Left hindlimb (tissue), 1 donor: Measurements from ENCODE around the gene PYGM.

Experiments
- DNase-seq: peaks from one replicate; pipeline ENCODE4 v3.0.0-alpha.2; 2018

Gene PYGM

DNA sequence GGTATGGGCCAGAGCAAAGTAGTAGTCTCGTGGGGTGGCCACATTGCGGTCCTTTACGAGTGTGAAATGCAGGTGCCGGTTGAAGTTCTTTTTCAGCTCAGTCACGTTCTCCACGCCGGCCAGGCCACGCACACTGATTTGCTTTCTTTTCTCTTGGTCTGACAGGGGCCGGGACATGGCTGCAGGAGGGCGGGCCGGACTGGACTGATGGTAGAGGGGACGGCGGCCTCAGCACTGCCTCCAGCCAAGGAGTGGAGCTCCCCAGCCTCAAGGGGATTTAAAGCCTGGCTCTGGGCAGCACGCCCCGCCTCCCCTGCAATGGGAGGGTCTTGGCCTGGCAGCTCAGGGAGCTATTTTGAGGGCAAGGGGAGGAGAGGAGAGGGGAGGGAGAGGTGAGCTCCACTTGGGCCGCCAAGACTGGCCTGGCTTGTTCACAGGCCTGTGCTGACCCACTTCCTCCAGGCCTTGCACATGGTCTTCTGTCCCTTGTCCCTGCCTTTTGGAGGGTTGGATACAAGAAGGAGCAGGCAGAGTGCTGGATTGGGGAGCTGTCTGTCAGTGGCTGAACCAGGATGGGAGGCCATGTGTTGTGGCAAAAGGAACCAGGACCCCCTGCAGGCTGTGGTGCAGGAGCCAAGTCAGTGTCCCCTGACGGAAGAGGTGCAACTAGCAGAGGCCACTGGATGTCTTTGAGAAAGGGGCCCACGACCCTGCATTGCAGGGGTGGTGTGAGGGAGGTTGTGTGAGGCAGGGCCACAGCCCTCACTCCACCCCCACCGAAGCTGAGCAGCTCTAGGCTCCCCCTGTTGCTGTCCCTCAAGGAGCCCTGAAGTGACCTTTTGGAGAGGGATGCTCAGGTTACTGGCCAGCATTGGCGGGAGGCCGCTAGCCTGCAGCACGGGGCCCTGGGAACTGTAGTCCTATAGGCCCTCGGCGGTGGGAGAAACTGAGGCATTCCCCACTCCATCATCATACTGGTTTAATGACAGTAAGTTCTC, at the start of gene PYGM:
Gene PYGM (minus strand): TSS at position 253 of the 998 bp plus-strand sequence. CDS start 76 bp downstream, at position 177.
- peak; percentile 90 for DNase-seq

DNA sequence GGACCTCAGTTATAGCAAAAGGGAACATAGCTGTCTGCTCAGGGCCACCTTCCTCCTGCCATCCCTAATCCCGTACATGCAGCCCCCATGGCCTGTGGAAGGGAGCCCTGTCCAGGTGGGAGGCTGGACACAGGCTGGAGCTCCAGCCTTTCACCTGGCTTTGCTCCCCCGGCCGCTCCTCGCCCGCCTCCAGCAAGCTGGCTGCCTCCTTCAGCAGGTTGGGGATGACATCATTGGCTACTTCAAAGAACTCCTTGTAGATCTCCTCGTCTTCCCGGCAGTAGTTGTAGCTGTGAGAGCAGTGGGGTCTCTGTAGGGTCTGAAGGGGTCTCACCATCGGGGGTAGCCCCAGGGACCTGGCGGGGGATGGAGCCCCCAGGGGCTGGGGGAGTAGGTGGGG, 45.7 kb upstream of the PYGM start:
- no peak for DNase-seq

DNA sequence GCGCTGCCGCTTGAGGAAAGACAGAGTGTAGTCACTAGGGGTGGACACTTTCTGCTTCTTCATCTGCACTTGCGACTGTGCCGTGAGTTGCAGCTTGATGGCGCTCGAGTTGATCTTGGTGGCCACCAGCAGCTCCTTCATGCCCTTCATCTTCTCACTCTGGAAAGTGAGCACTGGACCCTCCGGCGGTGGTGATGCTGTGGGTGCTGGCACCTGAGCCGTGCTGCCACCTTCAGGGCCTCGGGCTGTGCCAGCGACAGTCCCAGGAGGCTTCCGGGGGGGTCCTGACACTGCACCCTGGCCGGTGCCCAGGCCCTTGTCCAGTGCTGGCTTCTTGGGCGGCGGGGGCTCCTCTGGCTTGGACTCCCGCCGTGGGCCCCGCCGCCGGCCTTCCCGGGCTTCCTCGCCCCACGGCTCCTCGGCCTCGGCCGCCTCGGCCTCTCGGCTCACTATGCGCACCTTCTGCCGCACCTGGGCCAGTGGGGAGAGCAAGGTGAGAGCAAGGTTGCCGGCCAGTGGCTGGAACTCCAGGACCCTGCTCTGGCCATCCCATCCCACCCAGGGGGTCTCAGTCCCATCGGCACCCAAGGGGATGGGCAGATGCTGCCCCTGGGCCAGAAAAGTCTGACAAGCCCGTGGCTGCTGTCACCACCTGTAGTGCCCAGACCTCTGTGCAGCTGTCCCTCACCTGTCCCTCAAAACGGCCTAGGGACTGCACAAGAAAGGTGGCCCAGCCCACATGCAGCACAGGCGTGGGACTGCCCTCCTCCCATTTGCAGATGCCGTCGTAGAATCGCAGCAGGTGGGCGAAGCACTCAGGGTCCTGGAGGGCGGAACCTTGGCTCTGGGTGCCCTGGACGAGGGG, 44.8 kb upstream of the PYGM start:
- no peak for DNase-seq

DNA sequence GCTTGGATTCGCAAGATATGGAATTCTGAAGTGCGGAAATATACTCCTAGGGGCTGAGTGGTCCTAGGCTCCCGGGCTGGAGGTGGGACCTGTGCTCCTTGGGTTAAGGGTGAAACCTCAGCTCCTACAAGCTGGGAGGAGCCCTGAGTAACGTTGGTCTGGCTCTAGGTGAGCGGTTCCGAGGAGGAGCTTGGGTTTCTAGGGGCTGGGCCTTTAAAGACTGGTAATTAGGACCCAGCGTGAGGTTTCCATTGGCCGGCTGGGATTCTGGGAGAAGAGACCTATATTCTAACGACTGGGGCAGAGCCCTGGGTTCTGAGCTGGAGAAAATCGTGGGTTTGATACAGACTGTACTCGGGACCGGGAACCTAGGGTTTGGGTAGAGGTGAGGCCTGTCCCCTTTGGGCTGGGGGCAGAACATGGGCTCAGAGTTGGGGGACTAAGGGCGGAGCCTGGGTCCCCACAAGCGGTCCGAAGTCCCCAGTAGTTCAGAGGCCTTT, 44.1 kb upstream of the PYGM start:
- DNase-seq = no peak

DNA sequence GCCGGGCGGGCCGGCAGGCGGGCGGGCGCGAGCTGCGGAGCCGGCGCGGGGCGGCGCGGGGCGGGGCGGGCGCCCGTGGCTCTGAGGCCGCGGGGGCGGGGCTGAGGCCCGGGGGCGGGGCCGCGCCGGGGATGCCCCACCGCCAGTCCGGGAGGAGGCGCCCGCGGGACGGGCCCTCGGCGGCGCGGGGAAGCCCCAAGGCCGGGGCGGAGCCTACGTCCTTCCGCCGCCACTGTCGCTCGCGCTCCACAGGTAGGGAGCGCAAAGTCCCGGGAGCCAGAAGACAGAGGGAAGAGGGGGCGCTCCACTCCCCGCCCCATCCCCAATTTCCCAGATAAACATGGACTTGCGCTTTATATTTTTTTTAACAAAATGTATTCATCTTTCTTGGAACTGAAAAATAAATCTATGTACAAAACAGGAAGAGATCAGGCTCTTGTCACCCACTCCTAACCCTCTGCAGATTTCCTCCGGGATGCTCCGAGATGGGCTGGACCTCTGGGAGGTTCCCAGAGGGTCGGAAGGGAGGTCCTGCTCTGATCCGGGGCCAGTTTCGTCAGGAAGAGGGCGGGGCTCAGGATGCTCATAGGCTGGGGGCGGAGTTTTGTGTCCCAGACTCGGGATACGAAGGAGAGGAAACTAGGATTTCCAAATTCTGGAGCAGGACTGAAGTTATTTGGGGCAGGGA, 43.5 kb upstream of the PYGM start, which contains the start of gene MAP4K2:
Gene MAP4K2 (minus strand): TSS at position 57 of the 688 bp plus-strand sequence. CDS start 65 bp downstream, outside the sequence.
- DNase-seq = peak; percentile 86

DNA sequence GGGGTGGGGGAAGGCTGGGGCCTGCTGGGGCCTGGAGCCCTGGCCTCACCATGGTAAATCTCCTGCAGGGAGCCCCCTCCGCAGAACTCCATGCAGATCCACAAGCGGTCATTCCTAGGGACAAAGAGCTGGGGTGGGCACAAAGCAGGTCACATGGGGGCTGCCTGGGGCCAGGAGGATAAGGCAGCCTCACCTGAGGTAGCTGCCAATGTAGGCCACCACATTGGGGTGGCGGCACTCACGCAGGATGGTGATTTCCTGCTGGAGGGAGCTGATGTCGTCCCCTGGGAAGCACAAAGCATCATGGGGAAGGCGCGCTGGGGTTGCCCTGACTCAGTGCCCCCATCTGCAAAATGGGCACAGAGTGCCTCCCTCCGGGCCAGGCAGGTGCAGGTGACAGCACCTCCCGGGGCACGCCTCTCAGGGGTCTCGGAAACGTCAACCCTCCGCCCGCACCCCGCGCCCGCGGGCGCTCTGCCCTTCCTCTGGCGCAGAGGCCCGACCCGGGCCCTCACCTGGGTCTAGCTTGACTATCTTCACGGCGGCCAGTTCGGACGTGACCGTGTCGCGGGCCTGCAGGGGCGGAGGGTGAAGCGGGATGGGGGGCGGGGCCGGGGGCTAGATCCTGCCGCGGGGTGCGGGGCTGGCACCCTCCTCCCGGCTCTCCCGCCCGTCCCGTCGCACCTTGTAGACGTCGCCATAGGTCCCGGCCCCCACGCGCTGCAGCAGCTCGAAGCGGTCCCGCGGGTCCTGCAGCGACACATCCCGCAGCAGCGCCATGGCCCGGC, 42.8 kb upstream of the PYGM start:
- no peak for DNase-seq

DNA sequence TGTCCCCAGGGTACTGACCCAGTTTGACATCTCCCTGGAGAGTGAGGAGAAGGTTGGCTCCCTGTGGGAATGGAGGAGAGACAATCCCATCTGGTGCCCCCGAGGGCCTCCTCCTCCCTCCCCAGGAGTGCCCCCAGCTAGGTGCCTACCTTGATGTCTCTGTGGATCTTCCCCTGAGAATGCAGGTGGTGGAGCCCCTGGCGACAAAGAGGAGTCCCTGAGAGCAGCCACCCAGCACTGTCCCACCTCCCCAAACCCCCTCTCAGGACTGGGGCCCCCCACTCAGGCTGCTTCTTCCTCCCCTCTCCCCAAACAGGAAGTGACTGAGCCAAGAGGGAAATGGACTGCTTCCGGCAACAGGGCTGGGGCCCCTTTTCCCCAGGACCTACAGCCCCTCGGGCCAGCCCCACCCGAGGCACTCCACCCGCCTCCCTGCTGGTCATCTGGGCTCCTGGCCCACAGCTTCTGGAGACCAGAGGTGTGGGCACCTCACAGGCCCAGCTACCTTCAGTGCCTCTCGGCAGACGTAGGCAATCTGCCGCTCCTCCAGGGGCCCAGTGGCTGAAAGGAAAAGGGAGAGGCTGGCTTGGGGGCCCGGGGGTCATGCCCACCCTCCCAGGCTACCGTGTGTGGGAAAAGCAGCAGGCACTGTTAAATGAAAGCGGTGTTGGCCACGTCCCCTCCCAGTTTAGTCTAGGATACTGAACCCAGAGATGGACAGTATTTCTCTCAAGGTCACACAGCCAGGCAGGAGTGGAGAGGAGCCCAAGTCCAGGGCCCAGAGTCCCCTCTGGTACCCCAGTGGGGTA, 42.0 kb upstream of the PYGM start:
- DNase-seq = no peak

DNA sequence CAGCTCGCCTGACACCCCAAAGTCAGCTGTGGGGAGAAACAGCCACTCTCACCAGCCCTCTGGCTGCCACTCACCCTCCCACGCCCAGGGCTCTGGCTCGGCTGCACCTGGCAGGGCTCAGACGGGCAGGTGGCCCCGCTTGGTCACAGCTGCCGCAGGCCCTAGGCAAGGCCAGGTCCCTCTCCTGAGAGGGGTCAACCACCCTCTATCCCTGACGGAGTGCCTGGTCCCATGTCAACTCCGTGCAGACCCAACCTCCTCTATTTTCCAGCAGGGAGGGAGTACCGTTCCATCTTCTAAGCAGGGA, 41.3 kb upstream of the PYGM start:
- DNase-seq = no peak

DNA sequence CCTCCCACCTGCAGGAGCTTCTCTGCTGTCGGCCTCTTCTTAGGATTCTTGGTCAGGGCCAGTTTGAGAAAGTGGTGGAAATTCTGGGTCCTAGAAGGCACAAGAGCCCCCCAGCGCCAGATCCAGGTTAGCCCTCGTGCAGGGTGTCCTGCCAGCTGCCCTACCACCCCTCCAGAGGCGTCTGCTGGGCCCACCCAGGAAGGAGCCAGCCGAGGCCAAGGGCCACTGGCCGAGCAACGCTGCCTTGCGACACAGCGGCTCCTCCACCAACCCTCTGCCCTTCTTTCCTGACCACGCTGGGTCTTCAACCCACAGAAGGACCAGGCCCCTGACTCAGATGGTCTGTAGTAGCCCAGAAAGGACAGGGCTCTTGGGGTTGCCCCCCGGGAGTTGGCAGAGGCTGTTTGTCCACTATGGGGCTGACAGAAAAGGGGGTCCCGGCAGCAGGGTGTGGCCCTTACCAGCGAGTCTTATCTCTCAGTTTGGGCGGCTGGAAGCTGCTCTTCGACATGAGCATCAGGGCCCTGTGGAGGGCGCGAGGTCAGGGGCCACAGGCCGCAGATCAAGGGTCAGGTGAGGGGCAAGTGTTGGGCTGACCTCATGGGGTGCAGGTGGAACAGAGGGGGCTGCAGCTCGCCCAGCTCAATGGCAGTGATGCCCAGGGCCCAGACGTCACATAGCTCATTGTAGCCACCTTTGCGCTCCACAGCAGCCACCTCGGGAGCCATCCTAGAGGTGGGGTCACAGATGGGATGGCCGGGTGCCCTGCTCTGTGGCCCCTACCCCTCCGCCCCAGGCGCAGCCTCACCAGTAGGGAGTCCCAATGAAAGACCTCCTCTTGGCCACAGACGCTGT, 40.8 kb upstream of the PYGM start:
- DNase-seq = no peak

DNA sequence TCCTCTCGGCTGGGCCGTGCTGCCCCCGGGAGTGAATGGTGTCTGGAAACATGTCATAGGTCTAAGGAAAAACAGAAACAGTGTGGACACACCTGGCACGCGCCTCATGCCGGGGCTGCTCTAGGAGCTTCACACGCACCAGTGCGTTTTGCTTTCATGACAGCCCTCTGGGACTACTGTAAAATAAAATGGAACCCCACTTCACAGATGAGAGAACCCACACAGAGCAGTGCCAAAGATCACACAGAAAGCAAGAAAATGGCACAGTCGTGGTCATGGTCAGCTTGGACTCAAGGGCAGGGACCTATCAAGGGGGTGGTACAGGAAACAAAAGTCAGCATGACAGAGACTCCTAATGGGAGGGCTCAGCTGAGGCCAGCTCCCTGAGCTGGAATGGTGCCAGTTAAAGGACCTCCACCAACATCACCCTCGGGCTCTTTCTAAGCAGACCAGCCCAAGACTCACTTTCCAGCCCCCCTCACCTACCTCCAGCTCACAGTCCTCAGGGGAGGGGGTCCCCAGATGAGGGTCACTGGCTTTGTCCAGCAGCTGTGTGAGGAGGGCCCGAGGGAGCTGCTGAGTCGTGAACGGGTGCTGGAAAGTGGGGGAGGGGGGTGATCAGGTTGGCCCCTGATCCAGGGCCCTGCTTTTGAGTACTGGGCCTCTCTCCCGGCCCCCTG, 40.0 kb upstream of the PYGM start:
- DNase-seq = no peak

DNA sequence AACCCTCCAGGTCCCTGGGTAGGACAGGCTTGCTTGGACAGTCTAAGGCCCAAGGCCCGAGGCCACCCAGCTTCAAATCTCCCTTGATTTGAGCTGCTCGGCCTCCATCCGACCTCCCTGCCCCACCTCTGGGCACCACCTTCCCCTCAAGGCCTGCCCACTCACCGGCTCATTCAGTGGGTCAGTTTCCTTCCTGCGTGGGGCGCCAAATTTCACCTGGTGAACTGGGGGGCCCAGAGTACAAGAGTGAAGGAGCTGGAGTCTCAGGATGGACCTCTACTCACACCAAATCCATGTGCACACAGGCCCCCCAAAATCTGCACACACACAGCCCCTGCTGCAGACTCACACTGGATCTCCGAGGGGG, 39.5 kb upstream of the PYGM start:
- no peak for DNase-seq

DNA sequence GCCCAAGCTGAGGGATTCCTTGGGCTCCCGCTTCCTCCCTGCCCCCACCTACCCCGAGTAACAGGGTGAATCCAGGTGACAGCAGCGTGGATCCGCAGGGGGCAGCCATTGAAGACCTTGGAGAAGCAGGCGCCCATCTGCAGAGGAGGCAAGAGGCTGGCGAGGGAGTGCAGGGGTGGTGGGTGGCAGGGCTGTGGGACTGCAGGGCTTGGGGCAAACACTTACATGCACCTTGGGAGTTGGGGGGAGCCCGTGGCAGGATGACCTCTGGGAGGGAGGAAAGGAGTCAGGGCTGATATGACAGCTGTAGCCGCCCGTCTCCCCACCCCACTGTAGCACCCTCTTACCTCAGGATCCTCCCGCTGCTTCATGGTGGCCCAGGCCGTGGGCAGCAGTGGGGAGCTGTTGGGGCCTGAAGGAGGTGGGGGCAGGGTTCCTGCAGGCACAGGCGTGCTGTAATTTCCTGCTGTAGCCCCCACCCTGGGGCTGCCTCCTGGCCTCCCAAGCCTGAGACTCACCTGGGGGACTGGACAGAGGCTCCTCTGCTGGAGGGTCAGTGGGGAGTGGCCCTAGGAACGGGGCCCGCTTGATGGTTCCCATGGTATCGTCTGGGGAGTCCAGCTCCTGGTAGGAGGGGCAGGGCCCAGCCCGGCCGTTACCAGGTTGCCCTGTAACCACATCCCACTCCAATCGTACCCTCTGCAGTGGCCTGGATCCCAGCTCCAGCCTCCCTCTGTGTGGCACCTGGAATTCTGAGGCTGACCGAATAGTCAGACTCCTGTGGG, 37.2 kb upstream of the PYGM start:
- DNase-seq = no peak

DNA sequence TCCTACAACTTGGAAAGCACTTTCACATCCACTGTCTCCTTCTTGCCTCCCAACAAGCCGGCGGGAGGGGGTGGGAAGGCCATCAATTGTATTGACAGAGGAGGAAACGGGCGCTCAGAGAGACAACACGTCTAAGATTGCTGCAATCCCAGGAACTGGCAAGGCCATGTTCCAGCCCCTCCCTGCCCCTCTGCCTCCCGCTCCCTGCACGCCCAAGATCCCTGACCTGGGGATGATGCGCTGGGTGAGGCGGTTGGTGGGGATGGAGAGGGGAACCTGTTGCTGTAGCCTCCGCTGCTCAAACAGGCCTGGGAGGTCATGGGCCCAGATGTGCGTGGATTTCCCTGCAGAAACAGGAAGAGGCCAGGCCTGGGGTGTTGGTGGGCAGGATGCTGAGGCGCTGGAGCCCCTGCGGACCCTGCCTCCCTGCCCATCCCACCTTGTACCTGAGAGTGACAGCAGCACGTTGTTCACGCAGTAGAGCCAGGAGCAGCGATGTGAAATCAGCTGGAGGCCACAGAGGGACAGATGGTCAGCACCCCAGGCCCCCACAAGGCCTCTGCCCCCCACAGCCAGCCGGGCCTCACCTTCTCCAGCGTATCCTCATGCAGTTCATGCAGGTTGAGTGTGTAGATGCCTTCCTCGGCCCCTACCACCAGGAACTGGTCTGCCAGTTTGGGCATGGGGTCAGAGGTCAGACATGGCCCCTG, 36.4 kb upstream of the PYGM start:
- no peak for DNase-seq

DNA sequence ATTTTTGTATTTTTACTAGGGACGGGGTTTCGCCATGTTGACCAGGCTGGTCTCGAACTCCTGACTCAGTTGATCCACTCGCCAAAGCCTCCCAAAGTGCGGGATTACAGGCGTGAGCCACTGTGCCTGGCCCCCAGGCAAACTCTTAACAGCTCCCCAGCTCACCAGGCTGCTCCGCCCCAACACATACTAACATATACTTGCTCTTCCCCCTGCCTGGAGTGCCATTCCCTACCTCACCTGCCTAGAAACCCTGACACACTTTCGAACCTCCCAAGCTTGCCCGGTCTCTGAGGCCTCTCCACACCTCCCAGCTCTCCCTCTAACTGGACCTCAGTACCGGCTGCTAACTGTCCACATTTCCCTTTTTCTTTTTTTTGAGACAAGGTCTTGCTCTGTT, 34.8 kb upstream of the PYGM start:
- DNase-seq = no peak

DNA sequence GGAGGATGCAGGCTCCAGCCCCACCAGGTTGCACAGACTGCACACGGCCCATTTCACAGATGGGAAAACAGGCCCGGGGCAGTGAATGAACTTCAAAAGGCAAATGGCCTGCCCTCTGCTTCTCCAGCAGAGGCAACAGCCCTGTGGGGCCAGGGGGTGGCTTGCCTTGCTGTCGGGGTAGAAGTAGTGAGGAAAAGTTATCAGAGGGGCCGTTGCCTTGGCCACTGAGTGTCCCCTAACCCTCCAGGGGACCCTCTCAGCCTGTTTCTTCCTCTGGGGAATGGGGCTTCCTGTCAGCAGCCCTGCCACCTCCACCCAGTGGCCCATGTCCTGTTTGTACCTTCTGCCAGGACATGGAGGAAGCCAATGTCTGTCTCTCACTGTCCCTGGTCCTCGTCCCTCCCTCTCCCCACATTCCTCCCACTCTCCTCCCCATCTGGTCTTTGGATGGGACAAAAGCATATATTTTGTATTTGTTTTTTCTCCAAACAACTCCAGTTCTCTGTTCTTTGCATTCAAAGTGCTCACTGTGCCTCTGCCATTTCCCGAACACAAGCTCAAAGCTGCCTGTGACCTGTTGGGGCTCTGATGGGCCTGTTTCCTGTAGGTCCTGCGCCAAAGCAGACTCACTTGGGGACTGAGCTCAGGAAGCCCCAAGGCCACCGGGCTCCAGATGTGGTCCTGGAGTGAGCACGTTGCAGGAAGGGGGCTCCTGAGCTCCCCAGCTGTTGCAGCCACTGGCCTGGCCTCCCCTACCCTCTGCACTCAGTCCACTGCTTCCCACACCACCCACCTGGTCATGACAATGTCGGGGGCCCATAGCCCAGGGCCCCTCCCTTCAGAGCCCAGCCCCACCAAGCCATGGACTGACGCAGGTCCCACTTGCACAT, 33.7 kb upstream of the PYGM start:
- DNase-seq = no peak

DNA sequence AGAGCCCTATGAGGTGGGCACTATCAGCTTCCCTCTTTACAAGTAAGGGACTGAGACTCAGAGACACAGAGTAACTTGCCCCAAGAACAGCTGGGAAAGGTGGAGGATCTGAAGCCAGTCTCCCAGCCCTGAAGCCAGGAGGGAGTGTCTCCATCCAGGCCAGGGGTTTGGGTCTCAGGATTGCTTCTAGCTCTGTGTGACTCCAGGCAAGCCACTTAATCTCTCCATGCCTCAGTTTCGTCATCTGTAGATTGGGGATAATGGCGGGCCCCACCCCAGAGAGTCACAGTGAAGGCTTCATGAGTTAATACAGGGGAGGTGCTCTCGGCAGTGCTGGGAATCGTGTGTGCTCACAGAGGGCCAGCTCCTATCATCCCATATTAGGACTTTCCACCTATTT, 32.7 kb upstream of the PYGM start:
- DNase-seq = no peak

DNA sequence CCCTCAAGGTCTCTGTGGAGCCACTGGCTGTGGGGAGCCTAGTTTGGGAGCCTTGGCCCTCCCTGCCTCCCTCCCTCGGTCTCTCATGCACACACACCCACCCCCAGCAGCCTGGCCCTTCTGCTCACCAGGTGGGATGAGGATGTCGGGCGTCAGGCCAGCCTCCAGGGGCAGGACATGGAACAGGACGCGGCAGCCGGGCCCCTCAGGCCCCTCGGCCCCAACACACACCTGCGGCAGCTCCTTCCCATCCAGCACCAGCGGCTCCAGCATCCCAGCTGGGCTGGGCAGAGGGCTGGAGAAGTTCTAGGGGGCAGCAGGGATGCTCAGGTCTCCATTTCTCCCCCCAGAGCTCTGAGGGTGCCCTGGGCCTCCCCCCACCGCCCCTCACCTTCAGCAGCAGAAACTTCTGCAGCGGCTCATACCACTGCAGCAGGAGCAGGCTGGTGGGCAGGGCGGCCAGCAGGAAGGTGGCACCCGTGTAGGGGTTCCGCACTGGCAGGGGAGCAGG, 32.1 kb upstream of the PYGM start:
- no peak for DNase-seq
